ENCODE measurements around the gene HDAC3.

DNA sequence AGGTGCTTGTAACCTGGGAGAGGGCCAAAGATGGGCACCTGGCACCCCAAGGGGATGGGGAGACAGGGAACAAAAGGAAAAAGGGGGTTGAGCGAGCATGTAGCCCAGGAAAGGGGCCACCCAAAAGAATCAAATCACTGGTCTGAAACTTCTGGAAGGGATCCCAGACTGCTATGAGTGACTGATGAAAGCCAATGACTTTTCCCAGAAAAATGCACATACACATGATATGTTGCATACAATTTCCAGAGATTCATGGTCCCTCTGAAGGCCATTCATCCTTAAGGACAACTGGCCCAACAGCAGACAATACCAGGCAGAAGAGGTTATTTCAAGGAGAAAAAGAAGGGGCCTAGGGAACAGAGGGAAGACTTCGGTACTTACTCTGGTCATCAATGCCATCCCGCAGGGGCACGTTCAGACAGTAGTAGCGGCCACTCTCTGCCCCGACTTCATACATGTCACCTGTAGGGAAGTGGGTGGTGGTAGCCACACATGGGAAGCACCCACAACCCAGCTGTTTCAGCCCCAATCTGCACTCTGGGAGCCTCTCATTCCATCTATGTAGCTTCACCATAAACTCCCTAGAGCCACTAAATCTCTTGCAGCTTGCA is 8.4 kb downstream of the HDAC3 start:
- TF ChIP-seq, protein P1, sequence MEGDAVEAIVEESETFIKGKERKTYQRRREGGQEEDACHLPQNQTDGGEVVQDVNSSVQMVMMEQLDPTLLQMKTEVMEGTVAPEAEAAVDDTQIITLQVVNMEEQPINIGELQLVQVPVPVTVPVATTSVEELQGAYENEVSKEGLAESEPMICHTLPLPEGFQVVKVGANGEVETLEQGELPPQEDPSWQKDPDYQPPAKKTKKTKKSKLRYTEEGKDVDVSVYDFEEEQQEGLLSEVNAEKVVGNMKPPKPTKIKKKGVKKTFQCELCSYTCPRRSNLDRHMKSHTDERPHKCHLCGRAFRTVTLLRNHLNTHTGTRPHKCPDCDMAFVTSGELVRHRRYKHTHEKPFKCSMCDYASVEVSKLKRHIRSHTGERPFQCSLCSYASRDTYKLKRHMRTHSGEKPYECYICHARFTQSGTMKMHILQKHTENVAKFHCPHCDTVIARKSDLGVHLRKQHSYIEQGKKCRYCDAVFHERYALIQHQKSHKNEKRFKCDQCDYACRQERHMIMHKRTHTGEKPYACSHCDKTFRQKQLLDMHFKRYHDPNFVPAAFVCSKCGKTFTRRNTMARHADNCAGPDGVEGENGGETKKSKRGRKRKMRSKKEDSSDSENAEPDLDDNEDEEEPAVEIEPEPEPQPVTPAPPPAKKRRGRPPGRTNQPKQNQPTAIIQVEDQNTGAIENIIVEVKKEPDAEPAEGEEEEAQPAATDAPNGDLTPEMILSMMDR (IDR thresholded peaks at IDR 0.05 in 2 of 3, conservative IDR thresholded peaks at IDR 0.05 in 1 of 3; ENCODE audit: borderline replicate concordance in 1 of 3, insufficient read depth in 1 of 3, low read depth in 2 of 3, low read length in 2 of 3): no peak
- TF ChIP-seq EZH2 (IDR thresholded peaks at IDR 0.05) (no peak), POLR2AphosphoS5 (IDR thresholded peaks at IDR 0.05; ENCODE audit: low read depth, low read length) (no peak), ELF1 (IDR thresholded peaks at IDR 0.05; ENCODE audit: borderline replicate concordance, low read depth) (no peak), ZNF274 (IDR thresholded peaks at IDR 0.05; ENCODE audit: low read depth, low read length) (no peak), TCF7L2 (IDR thresholded peaks at IDR 0.05; ENCODE audit: borderline replicate concordance, extremely low read depth, insufficient read depth, insufficient read length) (no peak), EZH2phosphoT487 (IDR thresholded peaks at IDR 0.05; ENCODE audit: borderline replicate concordance) (no peak), YY1 (IDR thresholded peaks at IDR 0.05; ENCODE audit: extremely low read depth, insufficient replicate concordance, low read depth, low read length) (no peak), ZFX (IDR thresholded peaks at IDR 0.05) (no peak), POLR2A (IDR thresholded peaks at IDR 0.05; ENCODE audit: borderline replicate concordance, extremely low read depth, insufficient read depth, insufficient read length) (no peak), SP1 (IDR thresholded peaks at IDR 0.05; ENCODE audit: low read depth) (no peak), SIN3A (IDR thresholded peaks at IDR 0.05; ENCODE audit: low read depth) (no peak)
- TF ChIP-seq, protein P2, sequence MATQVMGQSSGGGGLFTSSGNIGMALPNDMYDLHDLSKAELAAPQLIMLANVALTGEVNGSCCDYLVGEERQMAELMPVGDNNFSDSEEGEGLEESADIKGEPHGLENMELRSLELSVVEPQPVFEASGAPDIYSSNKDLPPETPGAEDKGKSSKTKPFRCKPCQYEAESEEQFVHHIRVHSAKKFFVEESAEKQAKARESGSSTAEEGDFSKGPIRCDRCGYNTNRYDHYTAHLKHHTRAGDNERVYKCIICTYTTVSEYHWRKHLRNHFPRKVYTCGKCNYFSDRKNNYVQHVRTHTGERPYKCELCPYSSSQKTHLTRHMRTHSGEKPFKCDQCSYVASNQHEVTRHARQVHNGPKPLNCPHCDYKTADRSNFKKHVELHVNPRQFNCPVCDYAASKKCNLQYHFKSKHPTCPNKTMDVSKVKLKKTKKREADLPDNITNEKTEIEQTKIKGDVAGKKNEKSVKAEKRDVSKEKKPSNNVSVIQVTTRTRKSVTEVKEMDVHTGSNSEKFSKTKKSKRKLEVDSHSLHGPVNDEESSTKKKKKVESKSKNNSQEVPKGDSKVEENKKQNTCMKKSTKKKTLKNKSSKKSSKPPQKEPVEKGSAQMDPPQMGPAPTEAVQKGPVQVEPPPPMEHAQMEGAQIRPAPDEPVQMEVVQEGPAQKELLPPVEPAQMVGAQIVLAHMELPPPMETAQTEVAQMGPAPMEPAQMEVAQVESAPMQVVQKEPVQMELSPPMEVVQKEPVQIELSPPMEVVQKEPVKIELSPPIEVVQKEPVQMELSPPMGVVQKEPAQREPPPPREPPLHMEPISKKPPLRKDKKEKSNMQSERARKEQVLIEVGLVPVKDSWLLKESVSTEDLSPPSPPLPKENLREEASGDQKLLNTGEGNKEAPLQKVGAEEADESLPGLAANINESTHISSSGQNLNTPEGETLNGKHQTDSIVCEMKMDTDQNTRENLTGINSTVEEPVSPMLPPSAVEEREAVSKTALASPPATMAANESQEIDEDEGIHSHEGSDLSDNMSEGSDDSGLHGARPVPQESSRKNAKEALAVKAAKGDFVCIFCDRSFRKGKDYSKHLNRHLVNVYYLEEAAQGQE (IDR thresholded peaks at IDR 0.05; ENCODE audit: low read depth): no peak
